ENCODE results near the gene CX3CL1.

CX3CL1 gene

DNA sequence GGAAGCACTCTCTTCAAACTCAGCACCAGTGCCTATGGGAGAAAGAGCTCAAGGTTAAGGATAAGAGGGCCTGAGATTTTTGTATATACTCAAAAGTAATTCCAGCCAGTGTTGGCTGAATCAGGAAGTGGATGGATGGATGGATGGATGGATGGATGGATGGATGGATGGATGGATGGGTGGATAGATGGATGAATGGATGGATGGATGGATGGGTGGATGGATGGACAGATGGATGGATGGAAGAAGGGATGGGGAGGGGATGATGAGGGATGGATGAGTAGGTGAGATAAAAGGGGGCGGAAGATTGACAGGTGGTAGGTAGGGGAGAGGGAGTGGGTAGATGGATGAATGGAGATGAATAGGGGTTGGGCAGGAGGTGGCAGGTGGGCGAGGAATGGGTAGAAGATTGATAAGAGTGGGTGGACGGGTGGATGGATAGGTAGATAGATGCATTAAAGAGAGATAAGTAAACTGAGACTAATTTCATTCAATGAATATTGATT, 4.1 kb downstream of the CX3CL1 start:
- H3K4me1 ChIP-seq (ENCODE audit: control insufficient read depth, insufficient read depth, low read length): peaks cover 6% of the 10 kb centered on the region
- no peak overlapping the region for H3K4me3 ChIP-seq (ENCODE audit: low read depth, low read length)
- no peaks in the 10 kb centered on the region for H3K36me3 ChIP-seq (ENCODE audit: control insufficient read depth, insufficient read depth, low read length)
- H3K9ac ChIP-seq (ENCODE audit: low read depth, low read length): no peak overlapping the region
- no peaks in the 10 kb centered on the region for H3K9me3 ChIP-seq (ENCODE audit: control insufficient read depth, insufficient read depth, low read length)
- H3K27me3 ChIP-seq (ENCODE audit: control insufficient read depth, insufficient read depth, low read length): no peaks in the 10 kb centered on the region

DNA sequence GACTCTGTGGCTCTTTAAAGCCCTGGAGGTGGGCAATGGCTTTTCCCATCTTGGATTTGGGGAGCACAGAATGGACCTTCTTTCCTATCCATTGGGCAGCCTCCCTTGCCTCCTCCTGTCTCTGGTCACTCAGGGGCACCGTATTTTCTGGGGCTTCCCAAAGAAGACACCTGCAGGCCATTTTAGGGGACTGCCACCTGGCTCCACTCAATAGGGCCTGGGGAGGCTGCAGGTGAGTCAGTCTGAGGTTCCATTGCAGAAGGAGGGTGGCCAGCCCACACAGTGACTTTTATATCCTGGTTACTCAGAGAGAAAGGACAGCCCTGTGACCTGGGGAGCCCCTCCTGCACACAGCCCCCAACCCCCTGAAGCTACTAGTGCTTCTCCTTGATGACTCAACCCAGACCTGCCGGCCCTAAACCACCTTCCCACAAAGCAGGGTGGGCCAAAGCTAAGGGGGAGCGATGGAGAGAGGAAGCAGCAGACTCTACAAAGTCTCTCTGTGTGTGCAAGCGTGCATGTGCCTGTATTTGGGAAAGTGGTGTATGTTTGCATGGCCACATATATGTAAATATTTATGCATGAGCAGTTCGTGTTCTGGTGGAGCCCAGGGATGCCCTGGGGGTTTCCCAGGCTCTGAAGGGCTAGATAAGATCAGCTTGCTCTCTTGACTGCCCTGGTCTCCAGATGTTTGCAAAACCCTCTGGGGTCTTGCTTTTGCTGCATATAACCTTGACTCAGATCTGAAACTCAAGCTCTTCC, 5.0 kb downstream of the CX3CL1 start:
- Histone ChIP-seq H3K27me3 (ENCODE audit: control insufficient read depth, insufficient read depth, low read length) (no peaks in the 10 kb centered on the region), H3K4me1 (ENCODE audit: control insufficient read depth, insufficient read depth, low read length) (peaks cover 6% of the 10 kb centered on the region), H3K36me3 (ENCODE audit: control insufficient read depth, insufficient read depth, low read length) (no peaks in the 10 kb centered on the region), H3K9me3 (ENCODE audit: control insufficient read depth, insufficient read depth, low read length) (no peaks in the 10 kb centered on the region), H3K4me3 (ENCODE audit: low read depth, low read length) (no peak overlapping the region), H3K9ac (ENCODE audit: low read depth, low read length) (peak overlapping the region; percentile 12)

DNA sequence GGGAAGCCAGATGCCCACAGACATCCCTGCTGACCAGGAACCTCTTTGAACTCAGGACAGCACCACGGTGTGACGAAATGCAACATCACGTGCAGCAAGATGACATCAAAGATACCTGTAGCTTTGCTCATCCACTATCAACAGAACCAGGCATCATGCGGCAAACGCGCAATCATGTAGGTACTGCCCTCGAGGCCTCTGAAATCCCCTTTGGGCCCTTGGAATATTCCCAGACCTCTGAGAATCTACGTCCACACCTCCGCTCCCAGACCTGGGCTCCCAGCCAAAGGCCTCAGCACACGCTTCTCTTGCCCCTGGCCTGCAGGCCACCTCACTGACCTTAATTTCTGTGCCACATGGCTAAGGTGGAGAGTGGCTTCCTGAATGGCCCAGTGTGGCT, 7.3 kb downstream of the CX3CL1 start:
- Histone ChIP-seq H3K36me3 (ENCODE audit: control insufficient read depth, insufficient read depth, low read length) (no peaks in the 10 kb centered on the region), H3K9ac (ENCODE audit: low read depth, low read length) (no peak overlapping the region), H3K27me3 (ENCODE audit: control insufficient read depth, insufficient read depth, low read length) (no peaks in the 10 kb centered on the region), H3K4me3 (ENCODE audit: low read depth, low read length) (no peak overlapping the region), H3K4me1 (ENCODE audit: control insufficient read depth, insufficient read depth, low read length) (no peaks in the 10 kb centered on the region), H3K9me3 (ENCODE audit: control insufficient read depth, insufficient read depth, low read length) (no peaks in the 10 kb centered on the region)

DNA sequence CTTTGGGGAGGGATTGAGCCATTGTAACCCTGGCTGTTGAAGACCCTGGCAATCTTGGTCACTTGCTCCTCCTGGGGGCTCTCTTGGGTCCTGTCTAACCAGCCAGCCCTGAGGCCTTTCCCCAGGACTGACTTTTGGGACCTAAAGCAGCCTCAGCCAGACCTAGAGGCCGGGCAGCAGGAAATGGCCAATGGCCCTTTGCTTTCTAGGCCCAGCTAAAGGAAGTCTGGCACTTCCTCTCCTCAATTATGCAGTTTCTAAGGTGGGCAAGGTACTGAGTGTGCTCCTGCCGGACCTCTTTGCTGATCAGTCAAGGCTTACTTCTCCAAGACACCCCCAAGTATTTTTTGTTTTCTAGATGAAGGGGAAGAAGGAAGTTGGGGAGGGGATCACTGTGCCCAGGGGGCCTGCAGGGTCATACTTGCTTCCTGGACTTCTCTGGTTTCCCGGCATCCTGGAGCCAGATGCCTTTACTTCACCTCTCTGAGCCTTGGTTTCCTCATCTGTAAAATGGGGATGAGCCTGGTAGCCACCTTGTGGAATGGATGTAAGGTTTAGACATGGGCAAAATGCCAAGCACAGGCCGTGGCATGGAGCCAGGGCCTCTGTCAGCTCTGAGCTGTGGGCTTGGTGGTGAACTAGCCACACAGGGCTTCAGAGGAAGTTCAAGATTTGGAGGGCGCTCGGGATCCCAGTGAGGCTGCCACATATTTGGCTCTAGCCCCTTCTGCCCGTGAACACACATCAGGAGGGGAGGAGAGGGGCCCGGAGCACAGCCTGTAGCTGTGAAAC, 8.6 kb downstream of the CX3CL1 start:
- Histone ChIP-seq H3K36me3 (ENCODE audit: control insufficient read depth, insufficient read depth, low read length) (no peaks in the 10 kb centered on the region), H3K4me3 (ENCODE audit: low read depth, low read length) (no peak overlapping the region), H3K4me1 (ENCODE audit: control insufficient read depth, insufficient read depth, low read length) (no peaks in the 10 kb centered on the region), H3K9ac (ENCODE audit: low read depth, low read length) (no peak overlapping the region), H3K27me3 (ENCODE audit: control insufficient read depth, insufficient read depth, low read length) (no peaks in the 10 kb centered on the region), H3K9me3 (ENCODE audit: control insufficient read depth, insufficient read depth, low read length) (no peaks in the 10 kb centered on the region)

DNA sequence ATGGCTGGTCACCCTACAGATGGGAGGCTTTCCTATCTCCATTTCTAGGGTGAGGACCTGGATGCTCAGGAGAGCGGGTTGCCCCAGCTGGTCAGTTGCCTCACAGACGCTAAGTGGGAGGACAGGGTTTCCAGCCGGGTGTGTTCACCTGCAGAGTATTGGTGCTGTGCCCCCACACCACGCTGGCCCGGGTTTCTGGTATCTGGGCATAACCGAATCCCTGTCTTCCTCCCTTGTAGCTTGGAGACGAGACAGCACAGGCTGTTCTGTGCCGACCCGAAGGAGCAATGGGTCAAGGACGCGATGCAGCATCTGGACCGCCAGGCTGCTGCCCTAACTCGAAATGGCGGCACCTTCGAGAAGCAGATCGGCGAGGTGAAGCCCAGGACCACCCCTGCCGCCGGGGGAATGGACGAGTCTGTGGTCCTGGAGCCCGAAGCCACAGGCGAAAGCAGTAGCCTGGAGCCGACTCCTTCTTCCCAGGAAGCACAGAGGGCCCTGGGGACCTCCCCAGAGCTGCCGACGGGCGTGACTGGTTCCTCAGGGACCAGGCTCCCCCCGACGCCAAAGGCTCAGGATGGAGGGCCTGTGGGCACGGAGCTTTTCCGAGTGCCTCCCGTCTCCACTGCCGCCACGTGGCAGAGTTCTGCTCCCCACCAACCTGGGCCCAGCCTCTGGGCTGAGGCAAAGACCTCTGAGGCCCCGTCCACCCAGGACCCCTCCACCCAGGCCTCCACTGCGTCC, 9.7 kb downstream of the CX3CL1 start:
- H3K9ac ChIP-seq (ENCODE audit: low read depth, low read length): no peak overlapping the region
- H3K9me3 ChIP-seq (ENCODE audit: control insufficient read depth, insufficient read depth, low read length): no peaks in the 10 kb centered on the region
- H3K4me1 ChIP-seq (ENCODE audit: control insufficient read depth, insufficient read depth, low read length): no peaks in the 10 kb centered on the region
- H3K4me3 ChIP-seq (ENCODE audit: low read depth, low read length): no peak overlapping the region
- no peaks in the 10 kb centered on the region for H3K27me3 ChIP-seq (ENCODE audit: control insufficient read depth, insufficient read depth, low read length)
- no peaks in the 10 kb centered on the region for H3K36me3 ChIP-seq (ENCODE audit: control insufficient read depth, insufficient read depth, low read length)

DNA sequence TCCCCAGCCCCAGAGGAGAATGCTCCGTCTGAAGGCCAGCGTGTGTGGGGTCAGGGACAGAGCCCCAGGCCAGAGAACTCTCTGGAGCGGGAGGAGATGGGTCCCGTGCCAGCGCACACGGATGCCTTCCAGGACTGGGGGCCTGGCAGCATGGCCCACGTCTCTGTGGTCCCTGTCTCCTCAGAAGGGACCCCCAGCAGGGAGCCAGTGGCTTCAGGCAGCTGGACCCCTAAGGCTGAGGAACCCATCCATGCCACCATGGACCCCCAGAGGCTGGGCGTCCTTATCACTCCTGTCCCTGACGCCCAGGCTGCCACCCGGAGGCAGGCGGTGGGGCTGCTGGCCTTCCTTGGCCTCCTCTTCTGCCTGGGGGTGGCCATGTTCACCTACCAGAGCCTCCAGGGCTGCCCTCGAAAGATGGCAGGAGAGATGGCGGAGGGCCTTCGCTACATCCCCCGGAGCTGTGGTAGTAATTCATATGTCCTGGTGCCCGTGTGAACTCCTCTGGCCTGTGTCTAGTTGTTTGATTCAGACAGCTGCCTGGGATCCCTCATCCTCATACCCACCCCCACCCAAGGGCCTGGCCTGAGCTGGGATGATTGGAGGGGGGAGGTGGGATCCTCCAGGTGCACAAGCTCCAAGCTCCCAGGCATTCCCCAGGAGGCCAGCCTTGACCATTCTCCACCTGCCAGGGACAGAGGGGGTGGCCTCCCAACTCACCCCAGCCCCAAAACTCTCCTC, 10.4 kb downstream of the CX3CL1 start:
- Histone ChIP-seq H3K4me1 (ENCODE audit: control insufficient read depth, insufficient read depth, low read length) (no peaks in the 10 kb centered on the region), H3K9ac (ENCODE audit: low read depth, low read length) (no peak overlapping the region), H3K27me3 (ENCODE audit: control insufficient read depth, insufficient read depth, low read length) (no peaks in the 10 kb centered on the region), H3K9me3 (ENCODE audit: control insufficient read depth, insufficient read depth, low read length) (no peaks in the 10 kb centered on the region), H3K36me3 (ENCODE audit: control insufficient read depth, insufficient read depth, low read length) (no peaks in the 10 kb centered on the region), H3K4me3 (ENCODE audit: low read depth, low read length) (no peak overlapping the region)

DNA sequence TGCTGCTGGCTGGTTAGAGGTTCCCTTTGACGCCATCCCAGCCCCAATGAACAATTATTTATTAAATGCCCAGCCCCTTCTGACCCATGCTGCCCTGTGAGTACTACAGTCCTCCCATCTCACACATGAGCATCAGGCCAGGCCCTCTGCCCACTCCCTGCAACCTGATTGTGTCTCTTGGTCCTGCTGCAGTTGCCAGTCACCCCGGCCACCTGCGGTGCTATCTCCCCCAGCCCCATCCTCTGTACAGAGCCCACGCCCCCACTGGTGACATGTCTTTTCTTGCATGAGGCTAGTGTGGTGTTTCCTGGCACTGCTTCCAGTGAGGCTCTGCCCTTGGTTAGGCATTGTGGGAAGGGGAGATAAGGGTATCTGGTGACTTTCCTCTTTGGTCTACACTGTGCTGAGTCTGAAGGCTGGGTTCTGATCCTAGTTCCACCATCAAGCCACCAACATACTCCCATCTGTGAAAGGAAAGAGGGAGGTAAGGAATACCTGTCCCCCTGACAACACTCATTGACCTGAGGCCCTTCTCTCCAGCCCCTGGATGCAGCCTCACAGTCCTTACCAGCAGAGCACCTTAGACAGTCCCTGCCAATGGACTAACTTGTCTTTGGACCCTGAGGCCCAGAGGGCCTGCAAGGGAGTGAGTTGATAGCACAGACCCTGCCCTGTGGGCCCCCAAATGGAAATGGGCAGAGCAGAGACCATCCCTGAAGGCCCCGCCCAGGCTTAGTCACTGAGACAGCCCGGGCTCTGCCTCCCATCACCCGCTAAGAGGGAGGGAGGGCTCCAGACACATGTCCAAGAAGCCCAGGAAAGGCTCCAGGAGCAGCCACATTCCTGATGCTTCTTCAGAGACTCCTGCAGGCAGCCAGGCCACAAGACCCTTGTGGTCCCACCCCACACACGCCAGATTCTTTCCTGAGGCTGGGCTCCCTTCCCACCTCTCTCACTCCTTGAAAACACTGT, 11.3 kb downstream of the CX3CL1 start:
- Histone ChIP-seq H3K4me1 (ENCODE audit: control insufficient read depth, insufficient read depth, low read length) (no peaks in the 10 kb centered on the region), H3K9ac (ENCODE audit: low read depth, low read length) (no peak overlapping the region), H3K9me3 (ENCODE audit: control insufficient read depth, insufficient read depth, low read length) (no peaks in the 10 kb centered on the region), H3K27me3 (ENCODE audit: control insufficient read depth, insufficient read depth, low read length) (no peaks in the 10 kb centered on the region), H3K4me3 (ENCODE audit: low read depth, low read length) (no peak overlapping the region), H3K36me3 (ENCODE audit: control insufficient read depth, insufficient read depth, low read length) (no peaks in the 10 kb centered on the region)

DNA sequence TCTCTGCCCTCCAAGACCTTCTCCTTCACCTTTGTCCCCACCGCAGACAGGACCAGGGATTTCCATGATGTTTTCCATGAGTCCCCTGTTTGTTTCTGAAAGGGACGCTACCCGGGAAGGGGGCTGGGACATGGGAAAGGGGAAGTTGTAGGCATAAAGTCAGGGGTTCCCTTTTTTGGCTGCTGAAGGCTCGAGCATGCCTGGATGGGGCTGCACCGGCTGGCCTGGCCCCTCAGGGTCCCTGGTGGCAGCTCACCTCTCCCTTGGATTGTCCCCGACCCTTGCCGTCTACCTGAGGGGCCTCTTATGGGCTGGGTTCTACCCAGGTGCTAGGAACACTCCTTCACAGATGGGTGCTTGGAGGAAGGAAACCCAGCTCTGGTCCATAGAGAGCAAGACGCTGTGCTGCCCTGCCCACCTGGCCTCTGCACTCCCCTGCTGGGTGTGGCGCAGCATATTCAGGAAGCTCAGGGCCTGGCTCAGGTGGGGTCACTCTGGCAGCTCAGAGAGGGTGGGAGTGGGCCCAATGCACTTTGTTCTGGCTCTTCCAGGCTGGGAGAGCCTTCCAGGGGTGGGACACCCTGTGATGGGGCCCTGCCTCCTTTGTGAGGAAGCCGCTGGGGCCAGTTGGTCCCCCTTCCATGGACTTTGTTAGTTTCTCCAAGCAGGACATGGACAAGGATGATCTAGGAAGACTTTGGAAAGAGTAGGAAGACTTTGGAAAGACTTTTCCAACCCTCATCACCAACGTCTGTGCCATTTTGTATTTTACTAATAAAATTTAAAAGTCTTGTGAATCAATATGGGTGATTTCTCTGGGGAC, 12.2 kb downstream of the CX3CL1 start:
- Histone ChIP-seq H3K9me3 (ENCODE audit: control insufficient read depth, insufficient read depth, low read length) (no peaks in the 10 kb centered on the region), H3K4me3 (ENCODE audit: low read depth, low read length) (no peak overlapping the region), H3K4me1 (ENCODE audit: control insufficient read depth, insufficient read depth, low read length) (no peaks in the 10 kb centered on the region)

DNA sequence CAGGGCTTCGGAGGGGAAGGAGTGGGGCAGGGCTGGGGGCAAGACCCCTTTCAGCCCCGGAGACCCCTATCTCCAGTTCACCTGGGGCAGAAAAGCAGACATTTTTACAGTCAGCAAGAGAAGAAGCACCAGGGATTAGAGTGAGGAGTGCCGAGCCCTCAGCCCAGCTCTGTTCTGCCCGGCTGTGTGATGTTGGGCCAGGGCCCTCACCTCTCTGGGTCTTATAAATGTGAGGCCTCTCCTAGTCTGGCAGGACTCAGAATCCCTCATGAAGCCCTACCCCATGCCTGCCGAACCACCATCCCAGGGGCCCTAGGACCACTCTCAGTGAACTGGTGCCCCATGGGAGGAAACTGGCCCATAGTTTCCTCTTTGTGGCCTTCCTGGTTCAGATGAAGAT, 12.8 kb downstream of the CX3CL1 start:
- Histone ChIP-seq H3K9me3 (ENCODE audit: control insufficient read depth, insufficient read depth, low read length) (no peaks in the 10 kb centered on the region), H3K4me3 (ENCODE audit: low read depth, low read length) (no peak overlapping the region), H3K36me3 (ENCODE audit: control insufficient read depth, insufficient read depth, low read length) (no peaks in the 10 kb centered on the region), H3K4me1 (ENCODE audit: control insufficient read depth, insufficient read depth, low read length) (no peaks in the 10 kb centered on the region), H3K27me3 (ENCODE audit: control insufficient read depth, insufficient read depth, low read length) (no peaks in the 10 kb centered on the region), H3K9ac (ENCODE audit: low read depth, low read length) (no peak overlapping the region)

More for the DNA sequence above, 12.2 kb downstream of the CX3CL1 start:
- no peak overlapping the region for H3K9ac ChIP-seq (ENCODE audit: low read depth, low read length)
- no peaks in the 10 kb centered on the region for H3K27me3 ChIP-seq (ENCODE audit: control insufficient read depth, insufficient read depth, low read length)
- H3K36me3 ChIP-seq (ENCODE audit: control insufficient read depth, insufficient read depth, low read length): no peaks in the 10 kb centered on the region

DNA sequence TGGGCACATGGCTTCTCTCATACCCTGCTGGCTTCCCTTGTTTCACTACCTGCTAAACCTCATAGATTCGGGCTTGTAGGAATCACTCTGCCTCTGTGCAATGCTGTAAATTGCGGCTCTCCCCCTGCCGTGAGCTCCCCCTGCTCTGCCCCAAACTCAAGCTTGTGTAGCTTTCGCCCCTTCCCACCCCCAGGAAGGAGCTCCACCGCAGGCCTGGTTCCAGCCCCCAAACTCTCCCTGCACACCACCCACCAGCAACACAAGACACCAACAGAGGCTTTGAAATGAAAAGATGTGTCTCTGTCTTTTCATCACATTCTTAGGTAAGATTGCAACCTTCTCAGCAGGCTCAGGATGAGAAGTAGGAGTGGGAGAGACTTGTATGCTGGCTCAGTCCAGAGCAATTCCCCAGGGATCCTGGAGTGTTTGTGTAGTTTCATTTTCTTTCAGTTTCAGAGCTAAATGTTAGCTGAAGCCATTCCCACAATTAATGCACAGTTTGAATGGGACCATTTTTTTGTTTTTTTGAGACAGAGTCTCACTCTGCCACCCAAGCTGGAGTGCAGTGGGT, 14.2 kb downstream of the CX3CL1 start:
- Histone ChIP-seq H3K36me3 (ENCODE audit: control insufficient read depth, insufficient read depth, low read length) (no peaks in the 10 kb centered on the region), H3K9me3 (ENCODE audit: control insufficient read depth, insufficient read depth, low read length) (no peaks in the 10 kb centered on the region), H3K4me1 (ENCODE audit: control insufficient read depth, insufficient read depth, low read length) (no peaks in the 10 kb centered on the region), H3K27me3 (ENCODE audit: control insufficient read depth, insufficient read depth, low read length) (no peaks in the 10 kb centered on the region), H3K4me3 (ENCODE audit: low read depth, low read length) (no peak overlapping the region), H3K9ac (ENCODE audit: low read depth, low read length) (no peak overlapping the region)

Measured in iPS-15b (cell line).